ENCODE results near the gene LUC7L2. TPM values are rescaled to one million over a fixed set of nuclear protein-coding genes. Genes with fewer than 3 reads are reported as not detected.
"Not testable (repeated sequence)": the region's sequence is repeated elsewhere in the genome, so short reads cannot be mapped to it uniquely, and the experiment has no call there.

The LUC7L2 gene
- total RNA-seq, 4 donors from 2014 or later, result 125 to 179 (median 145) TPM

GRCh38 chr7:139452958-139453672 lies 93.4 kb downstream of the LUC7L2 start:
- H3K27me3 ChIP-seq, result no peaks in the 10 kb centered on the region

GRCh38 chr7:139453673-139454321 lies 94.1 kb downstream of the LUC7L2 start:
- intact Hi-C loops (cut with DNase I), result no loop called here
- Histone ChIP-seq H3K4me3 (replicated peaks in 1 of 3) (no peak overlapping the region), H3K27ac (peak overlapping the region in 2 of 3 donors; percentile 32 to 41), H3K9me3 (no peaks in the 10 kb centered on the region), H3K36me3 (peaks cover 0 to 10% of the 10 kb centered on the region in 2 donors), H3K27me3 (no peaks in the 10 kb centered on the region), H3K4me1 (peaks cover 11 to 12% of the 10 kb centered on the region in 2 donors)
- TF ChIP-seq CTCF (IDR thresholded peaks at IDR 0.05), result no peak
- TF ChIP-seq POLR2A (IDR thresholded peaks at IDR 0.05), result no peak
- peak; percentile 53 to 64 for DNase-seq
- 58 to 59% methylated on average over 20 of the region's 20 CpGs for WGBS, 2 donors

More at GRCh38 chr7:139452958-139453672, 93.4 kb downstream of the LUC7L2 start:
- intact Hi-C loops (cut with DNase I), result no loop called here
- Histone ChIP-seq H3K4me1 (peaks cover 11 to 12% of the 10 kb centered on the region in 2 donors), H3K4me3 (replicated peaks in 1 of 3) (no peak overlapping the region), H3K27ac (peak overlapping the region in 2 of 3 donors; percentile 32 to 41), H3K9me3 (no peaks in the 10 kb centered on the region), H3K36me3 (peaks cover 0 to 6% of the 10 kb centered on the region in 2 donors)
- WGBS, 2 donors, result 73 to 86% methylated on average over 11 of the region's 12 CpGs
- DNase-seq, result peak; percentile 20 to 30
- TF ChIP-seq POLR2A (IDR thresholded peaks at IDR 0.05), result no peak

GRCh38 chr7:139455789-139456188 lies 96.1 kb downstream of the LUC7L2 start:
- TF ChIP-seq CTCF (IDR thresholded peaks at IDR 0.05) (no peak), POLR2A (IDR thresholded peaks at IDR 0.05) (no peak)
- Histone ChIP-seq H3K27me3 (no peaks in the 10 kb centered on the region), H3K4me3 (replicated peaks in 1 of 3) (no peak overlapping the region), H3K9me3 (no peaks in the 10 kb centered on the region), H3K27ac (no peak overlapping the region), H3K4me1 (peaks cover 11 to 12% of the 10 kb centered on the region in 2 donors), H3K36me3 (peaks cover 0 to 10% of the 10 kb centered on the region in 2 donors)
- intact Hi-C loops (cut with DNase I), result no loop called here
- DNase-seq, result no peak
- WGBS, 2 donors, result 88 to 92% methylated on average over 4 of the region's 4 CpGs

GRCh38 chr7:139456511-139456910 lies 96.8 kb downstream of the LUC7L2 start:
- peaks cover 0 to 10% of the 10 kb centered on the region in 2 donors for H3K36me3 ChIP-seq
- no peaks in the 10 kb centered on the region for H3K27me3 ChIP-seq
- 93 to 97% methylated on average over 8 of the region's 8 CpGs for WGBS, 2 donors
- intact Hi-C loops (cut with DNase I), result no loop called here
- DNase-seq, result no peak
- H3K4me3 ChIP-seq (replicated peaks in 1 of 3), result no peak overlapping the region
- peaks cover 11 to 12% of the 10 kb centered on the region in 2 donors for H3K4me1 ChIP-seq
- no peak overlapping the region for H3K27ac ChIP-seq
- H3K9me3 ChIP-seq, result no peaks in the 10 kb centered on the region
- TF ChIP-seq CTCF (IDR thresholded peaks at IDR 0.05), result no peak
- TF ChIP-seq POLR2A (IDR thresholded peaks at IDR 0.05), result no peak

- Histone ChIP-seq H3K27me3 (no peaks in the 10 kb centered on the region), H3K9me3 (no peaks in the 10 kb centered on the region), H3K36me3 (peaks cover 0 to 10% of the 10 kb centered on the region in 2 donors), H3K4me1 (peaks cover 11 to 12% of the 10 kb centered on the region in 2 donors), H3K27ac (no peak overlapping the region), H3K4me3 (replicated peaks in 1 of 3) (no peak overlapping the region)
- no peak for DNase-seq
- 74 to 86% methylated on average over 14 to 15 of the region's 15 CpGs for WGBS, 2 donors
- TF ChIP-seq POLR2A (IDR thresholded peaks at IDR 0.05), result no peak
- intact Hi-C loops (cut with DNase I), result no loop called here
These were observed 97.7 kb downstream of the LUC7L2 start for GRCh38 chr7:139457153-139457946.

GRCh38 chr7:139463421-139463820 lies 103.7 kb downstream of the LUC7L2 start:
- 92 to 98% methylated on average over 10 to 11 of the region's 12 CpGs for WGBS, 2 donors
- intact Hi-C loops (cut with DNase I); H3K27ac ChIP-seq; H3K36me3 ChIP-seq; H3K4me3 ChIP-seq (replicated peaks in 1 of 3); H3K9me3 ChIP-seq; H3K27me3 ChIP-seq; DNase-seq: not testable (repeated sequence)
- peaks cover 0 to 29% of the 10 kb centered on the region in 2 donors for H3K4me1 ChIP-seq

- H3K27ac ChIP-seq; intact Hi-C loops (cut with DNase I); H3K9me3 ChIP-seq; H3K4me3 ChIP-seq (replicated peaks in 1 of 3); DNase-seq; H3K36me3 ChIP-seq; H3K27me3 ChIP-seq: not testable (repeated sequence)
- peaks cover 0 to 30% of the 10 kb centered on the region in 2 donors for H3K4me1 ChIP-seq
- 95 to 96% methylated on average over 4 of the region's 4 CpGs for WGBS, 2 donors
These were observed 104.8 kb downstream of the LUC7L2 start for GRCh38 chr7:139464511-139464910.

- H3K36me3 ChIP-seq; H3K4me3 ChIP-seq (replicated peaks in 1 of 3); H3K27ac ChIP-seq; H3K27me3 ChIP-seq; intact Hi-C loops (cut with DNase I); H3K9me3 ChIP-seq; DNase-seq: not testable (repeated sequence)
- WGBS, 2 donors, result 98% methylated on average over 10 of the region's 10 CpGs
- peaks cover 0 to 30% of the 10 kb centered on the region in 2 donors for H3K4me1 ChIP-seq
These were observed 105.4 kb downstream of the LUC7L2 start for GRCh38 chr7:139465072-139465471.

- H3K36me3 ChIP-seq; intact Hi-C loops (cut with DNase I); H3K27me3 ChIP-seq; H3K4me3 ChIP-seq (replicated peaks in 1 of 3); H3K9me3 ChIP-seq; DNase-seq: not testable (repeated sequence)
- 78% methylated on average over 5 to 7 of the region's 7 CpGs for WGBS, 2 donors
- Histone ChIP-seq H3K27ac (peak overlapping the region in 2 of 3 donors; percentile 50 to 56), H3K4me1 (peaks cover 8 to 43% of the 10 kb centered on the region in 2 donors)
These were observed 108.0 kb downstream of the LUC7L2 start for GRCh38 chr7:139467729-139468128.
